ENCODE data around the gene EFCAB7. TPM values are rescaled to one million over a fixed set of nuclear protein-coding genes. Genes with fewer than 3 reads are reported as not detected.

EFCAB7 gene
- total and polyA plus RNA-seq, 2 of the 8 experiments (the other 6 are each of a cell fraction or from before 2014, with no cell fraction given), result 1.1 to 3.1 TPM

- peak; percentile 71 for TF ChIP-seq CHD7 (IDR thresholded peaks at IDR 0.05; ENCODE audit: insufficient replicate concordance, low read length)
- TF ChIP-seq CHD2 (IDR thresholded peaks at IDR 0.05; ENCODE audit: low read length), result no peak
Observed at GRCh38 chr1:63537006-63537405, 13.7 kb downstream of the EFCAB7 start (continued).

All from H1 (cell line).